AG10803 (cell line): Measurements from ENCODE around the gene PRKN.
"Not testable (repeated sequence)": the region's sequence is repeated elsewhere in the genome, so short reads cannot be mapped to it uniquely, and the experiment has no call there.

Source experiments
- DNase-seq: peaks from one replicate; pipeline ENCODE4 v3.0.0; 2010; ENCODE audit warnings: low read depth
- H3K4me3 ChIP-seq: 2 replicates; pipeline ENCODE4 v1.5.1; 2011; ENCODE audit warnings: mild to moderate bottlenecking, low read length, control low read depth
- TF ChIP-seq, protein P1 (sequence below): conservative IDR thresholded peaks from 2 replicates; pipeline ENCODE4 v1.5.1; 2011; ENCODE audit warnings: mild to moderate bottlenecking, low read length, control low read depth, inconsistent platforms

PRKN gene

DNA sequence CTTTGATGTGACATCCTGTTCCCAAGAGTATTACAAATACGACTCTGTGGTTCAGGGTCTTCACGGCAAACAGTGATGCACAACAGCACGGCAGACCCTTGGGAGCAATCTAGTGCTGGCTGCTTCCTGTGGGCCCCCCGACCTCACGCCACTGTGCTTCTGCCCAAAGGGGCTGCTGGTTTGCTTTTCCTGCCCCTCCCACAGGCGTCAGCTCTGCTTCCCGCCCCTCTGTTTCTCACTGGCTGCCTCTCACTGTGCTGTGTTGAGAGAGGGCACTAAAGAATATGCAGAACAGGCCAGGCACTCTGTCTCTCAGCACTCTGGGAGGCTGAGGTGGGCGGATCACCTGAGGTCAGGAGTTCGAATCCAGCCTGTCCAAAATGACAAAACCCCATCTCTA, 899.2 kb downstream of the PRKN start:
- no peak overlapping the region for H3K4me3 ChIP-seq
- TF ChIP-seq, protein P1, sequence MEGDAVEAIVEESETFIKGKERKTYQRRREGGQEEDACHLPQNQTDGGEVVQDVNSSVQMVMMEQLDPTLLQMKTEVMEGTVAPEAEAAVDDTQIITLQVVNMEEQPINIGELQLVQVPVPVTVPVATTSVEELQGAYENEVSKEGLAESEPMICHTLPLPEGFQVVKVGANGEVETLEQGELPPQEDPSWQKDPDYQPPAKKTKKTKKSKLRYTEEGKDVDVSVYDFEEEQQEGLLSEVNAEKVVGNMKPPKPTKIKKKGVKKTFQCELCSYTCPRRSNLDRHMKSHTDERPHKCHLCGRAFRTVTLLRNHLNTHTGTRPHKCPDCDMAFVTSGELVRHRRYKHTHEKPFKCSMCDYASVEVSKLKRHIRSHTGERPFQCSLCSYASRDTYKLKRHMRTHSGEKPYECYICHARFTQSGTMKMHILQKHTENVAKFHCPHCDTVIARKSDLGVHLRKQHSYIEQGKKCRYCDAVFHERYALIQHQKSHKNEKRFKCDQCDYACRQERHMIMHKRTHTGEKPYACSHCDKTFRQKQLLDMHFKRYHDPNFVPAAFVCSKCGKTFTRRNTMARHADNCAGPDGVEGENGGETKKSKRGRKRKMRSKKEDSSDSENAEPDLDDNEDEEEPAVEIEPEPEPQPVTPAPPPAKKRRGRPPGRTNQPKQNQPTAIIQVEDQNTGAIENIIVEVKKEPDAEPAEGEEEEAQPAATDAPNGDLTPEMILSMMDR = no peak
- DNase-seq = no peak

- DNase-seq = no peak
- TF ChIP-seq, protein P1 = no peak
- no peak overlapping the region for H3K4me3 ChIP-seq
These were observed 901.1 kb downstream of the PRKN start for GRCh38 chr6:161826512-161826911.

DNA sequence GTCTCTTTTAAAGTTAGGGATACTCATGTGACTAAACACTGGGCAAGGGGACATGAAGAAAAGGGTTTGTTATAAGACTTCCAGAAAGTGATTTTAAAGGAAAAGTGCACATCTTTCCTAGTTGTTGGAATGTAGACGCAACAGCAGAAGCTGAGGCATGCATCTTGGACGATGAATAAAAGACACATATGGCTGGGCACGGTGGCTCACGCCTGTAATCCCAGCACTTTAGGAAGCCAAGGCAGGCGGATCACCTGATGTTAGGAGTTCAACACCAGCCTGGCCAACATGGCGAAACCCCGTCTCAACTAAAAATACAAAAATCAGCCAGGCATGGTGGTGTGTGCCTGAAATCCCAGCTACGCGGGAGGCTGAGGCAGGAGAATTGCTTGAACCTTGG, 905.4 kb downstream of the PRKN start:
- not testable (repeated sequence) for H3K4me3 ChIP-seq, DNase-seq

DNA sequence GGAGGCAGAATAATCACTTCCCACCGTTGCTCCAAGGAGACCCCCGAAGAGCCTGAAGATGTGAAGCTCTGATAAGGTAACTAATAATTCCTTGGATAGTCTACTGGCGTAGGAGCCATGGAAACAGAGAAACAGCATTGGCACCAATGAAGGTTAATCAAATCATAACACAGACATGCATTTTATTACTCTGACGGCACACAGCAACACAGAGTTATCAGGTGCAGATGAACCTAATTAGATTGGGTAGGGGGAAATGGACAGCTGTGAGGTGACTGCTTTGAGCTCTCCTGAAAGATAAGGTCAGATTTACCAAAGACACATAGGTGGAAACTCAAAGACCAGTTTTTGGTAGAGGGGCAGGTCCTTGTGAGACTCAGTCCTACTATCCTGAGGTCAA, 909.7 kb downstream of the PRKN start:
- no peak for DNase-seq
- TF ChIP-seq, protein P1 = no peak
- H3K4me3 ChIP-seq = no peak overlapping the region

DNA sequence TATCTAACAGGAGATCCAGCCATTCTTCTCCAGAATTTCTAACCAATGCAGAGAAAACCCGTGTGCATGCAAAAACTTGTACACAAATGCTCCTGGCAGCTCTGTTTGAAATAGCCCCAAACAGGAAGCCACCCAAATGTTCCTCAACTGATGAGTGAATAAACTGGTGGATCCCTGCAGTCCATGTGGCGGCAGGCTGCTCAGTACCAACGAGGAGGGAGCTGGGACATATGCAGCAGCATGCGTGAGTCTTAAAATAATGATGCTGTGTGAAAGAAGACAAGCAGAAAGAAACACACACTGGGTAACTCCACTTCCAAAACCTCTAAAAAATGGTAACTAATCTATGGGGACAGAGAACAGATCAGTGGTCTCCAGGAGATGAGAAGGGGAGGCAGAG, 911.6 kb downstream of the PRKN start:
- no peak for DNase-seq
- TF ChIP-seq, protein P1 = no peak
- no peak overlapping the region for H3K4me3 ChIP-seq

GRCh38 chr6:161813156-161813555, 914.4 kb downstream of the PRKN start:
- H3K4me3 ChIP-seq = no peak overlapping the region
- TF ChIP-seq, protein P1 = no peak
- DNase-seq = no peak

DNA sequence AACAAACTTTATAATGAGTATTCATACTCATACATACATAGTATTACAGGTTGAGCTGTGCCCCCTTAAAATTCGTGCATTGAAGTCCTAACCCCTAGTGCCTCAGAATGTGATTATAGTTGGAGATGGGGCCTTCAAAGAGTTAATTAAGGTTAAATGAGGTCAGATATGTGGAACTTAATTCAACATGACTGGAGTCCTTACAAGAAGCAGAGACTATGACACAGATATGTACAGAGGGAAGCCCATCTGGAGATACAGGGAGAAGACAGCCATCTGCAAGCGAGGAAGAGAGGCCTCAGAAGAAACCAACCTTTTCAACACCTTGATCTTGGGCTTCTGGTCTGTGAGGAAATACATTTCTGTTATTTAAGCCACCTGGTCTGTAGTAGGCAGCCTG, 917.6 kb downstream of the PRKN start:
- TF ChIP-seq, protein P1 = no peak
- DNase-seq = no peak
- no peak overlapping the region for H3K4me3 ChIP-seq

DNA sequence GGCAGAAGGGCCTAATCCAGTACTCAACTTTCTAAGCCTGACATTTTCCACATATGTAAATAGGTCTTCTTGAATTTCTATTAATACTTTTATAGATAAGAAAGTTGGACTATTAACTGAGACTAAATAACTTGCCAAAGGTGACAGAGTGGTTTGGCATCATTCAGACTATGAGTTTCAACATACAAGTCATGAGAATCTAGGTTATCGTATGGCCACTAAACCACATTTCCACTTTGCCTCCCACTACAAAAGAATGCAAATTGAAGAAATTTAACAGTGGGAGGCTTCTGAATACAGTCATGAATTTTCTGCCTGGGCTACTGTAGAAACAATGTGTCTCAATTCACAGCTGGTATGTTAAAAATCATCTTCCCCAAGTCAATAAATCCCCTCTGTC, 922.7 kb downstream of the PRKN start:
- TF ChIP-seq, protein P1 = no peak
- no peak for DNase-seq
- no peak overlapping the region for H3K4me3 ChIP-seq
